ENCODE measurements around the gene ETV5. TPM values are rescaled to one million over a fixed set of nuclear protein-coding genes. Genes with fewer than 3 reads are reported as not detected.

ETV5 gene
- total and polyA plus RNA-seq, 5 experiments from 2014 or later: 0.08 to 0.36 (median 0.10) TPM; not detected in 2

- POLR2A ChIA-PET: no interaction called here
- ATAC-seq: no peak
- Mint-ChIP-seq H3K27me3 (peaks cover 5 to 11% (median 6%) of the 10 kb centered on the region in 5 donors), H3K4me3 (no peak overlapping the region), H3K27ac (no peak overlapping the region), H3K4me1 (peaks cover 0 to 9% (median 1%) of the 10 kb centered on the region in 4 donors), H3K36me3 (no peaks in the 10 kb centered on the region), H3K9me3 (no peaks in the 10 kb centered on the region)
- DNase-seq: no peak
These were observed 29.5 kb upstream of the ETV5 start for GRCh38 chr3:186138272-186138981.

- DNase-seq (no peak), ATAC-seq (no peak)
- no peak overlapping the region for H3K27ac Mint-ChIP-seq
- H3K4me1 Mint-ChIP-seq: peaks cover 0 to under 1% (median 0%) of the 10 kb centered on the region in 4 donors
- no peaks in the 10 kb centered on the region for H3K9me3 Mint-ChIP-seq
- H3K27me3 Mint-ChIP-seq: peaks cover 4 to 17% (median 5%) of the 10 kb centered on the region in 5 donors
- no peak overlapping the region for H3K4me3 Mint-ChIP-seq
- no peaks in the 10 kb centered on the region for H3K36me3 Mint-ChIP-seq
- POLR2A ChIA-PET: no interaction called here
These were observed 28.3 kb upstream of the ETV5 start for GRCh38 chr3:186137051-186137685.

- POLR2A ChIA-PET: no interaction called here
- Mint-ChIP-seq H3K4me1 (peaks cover 0 to 5% (median 0%) of the 10 kb centered on the region in 4 donors), H3K9me3 (no peaks in the 10 kb centered on the region), H3K4me3 (no peak overlapping the region), H3K27ac (peak overlapping the region in 1 of 10 donors; percentile 50), H3K27me3 (peaks cover 2 to 17% (median 2%) of the 10 kb centered on the region in 5 donors), H3K36me3 (no peaks in the 10 kb centered on the region)
- ATAC-seq: no peak
- DNase-seq: no peak
These were observed 25.1 kb upstream of the ETV5 start for GRCh38 chr3:186133980-186134379.

- ATAC-seq: no peak
- H3K9me3 Mint-ChIP-seq: no peaks in the 10 kb centered on the region
- POLR2A ChIA-PET: no interaction called here
- no peak overlapping the region for H3K27ac Mint-ChIP-seq
- no peaks in the 10 kb centered on the region for H3K36me3 Mint-ChIP-seq
- no peak overlapping the region for H3K4me3 Mint-ChIP-seq
- peaks cover 0 to 17% (median 7%) of the 10 kb centered on the region in 5 donors for H3K27me3 Mint-ChIP-seq
- DNase-seq: no peak
- peaks cover 0 to 5% (median 0%) of the 10 kb centered on the region in 4 donors for H3K4me1 Mint-ChIP-seq
These were observed 23.6 kb upstream of the ETV5 start for GRCh38 chr3:186132487-186132886.

GRCh38 chr3:186129206-186129605, 20.3 kb upstream of the ETV5 start:
- Mint-ChIP-seq H3K27me3 (peaks cover 1 to 17% (median 9%) of the 10 kb centered on the region in 5 donors), H3K4me1 (peaks cover 0 to 5% (median 0%) of the 10 kb centered on the region in 4 donors), H3K4me3 (no peak overlapping the region), H3K27ac (no peak overlapping the region), H3K36me3 (no peaks in the 10 kb centered on the region), H3K9me3 (no peaks in the 10 kb centered on the region)
- POLR2A ChIA-PET: no interaction called here
- ATAC-seq: no peak
- no peak for DNase-seq

GRCh38 chr3:186128158-186128557, 19.3 kb upstream of the ETV5 start:
- H3K27ac Mint-ChIP-seq: no peak overlapping the region
- ATAC-seq: no peak
- no peak overlapping the region for H3K4me3 Mint-ChIP-seq
- peaks cover 0 to 5% (median 0%) of the 10 kb centered on the region in 4 donors for H3K4me1 Mint-ChIP-seq
- DNase-seq: no peak
- no peaks in the 10 kb centered on the region for H3K36me3 Mint-ChIP-seq
- H3K9me3 Mint-ChIP-seq: no peaks in the 10 kb centered on the region
- POLR2A ChIA-PET: no interaction called here
- peaks cover 7 to 20% (median 11%) of the 10 kb centered on the region in 5 donors for H3K27me3 Mint-ChIP-seq

- DNase-seq (no peak), ATAC-seq (no peak)
- no peak overlapping the region for H3K4me3 Mint-ChIP-seq
- peaks cover 7 to 24% (median 16%) of the 10 kb centered on the region in 5 donors for H3K27me3 Mint-ChIP-seq
- POLR2A ChIA-PET: interaction anchor here (0.6 kb wide), 1 partner anchor 296 kb away, joined by 3 read pairs; no protein-coding TSS in a partner anchor
- no peak overlapping the region for H3K27ac Mint-ChIP-seq
- no peaks in the 10 kb centered on the region for H3K36me3 Mint-ChIP-seq
- H3K4me1 Mint-ChIP-seq: peaks cover 0 to 5% (median 0%) of the 10 kb centered on the region in 4 donors
- H3K9me3 Mint-ChIP-seq: no peaks in the 10 kb centered on the region
These were observed 18.6 kb upstream of the ETV5 start for GRCh38 chr3:186127463-186127862.

- no peak overlapping the region for H3K27ac Mint-ChIP-seq
- peaks cover 18 to 34% (median 26%) of the 10 kb centered on the region in 5 donors for H3K27me3 Mint-ChIP-seq
- no peaks in the 10 kb centered on the region for H3K9me3 Mint-ChIP-seq
- ATAC-seq: no peak
- H3K4me1 Mint-ChIP-seq: no peaks in the 10 kb centered on the region
- no peak for DNase-seq
- POLR2A ChIA-PET: no interaction called here
- H3K4me3 Mint-ChIP-seq: no peak overlapping the region
- no peaks in the 10 kb centered on the region for H3K36me3 Mint-ChIP-seq
These were observed 16.2 kb upstream of the ETV5 start for GRCh38 chr3:186125118-186125517.

- ATAC-seq (no peak), DNase-seq (no peak)
- Mint-ChIP-seq H3K27ac (no peak overlapping the region), H3K36me3 (no peaks in the 10 kb centered on the region), H3K4me3 (no peak overlapping the region), H3K4me1 (no peaks in the 10 kb centered on the region), H3K9me3 (no peaks in the 10 kb centered on the region), H3K27me3 (peaks cover 21 to 39% (median 32%) of the 10 kb centered on the region in 5 donors)
- POLR2A ChIA-PET: no interaction called here
These were observed 15.7 kb upstream of the ETV5 start for GRCh38 chr3:186124592-186124991.

GRCh38 chr3:186123012-186123411, 14.1 kb upstream of the ETV5 start:
- H3K4me3 Mint-ChIP-seq: no peak overlapping the region
- H3K27me3 Mint-ChIP-seq: peaks cover 22 to 55% (median 41%) of the 10 kb centered on the region in 5 donors
- no peaks in the 10 kb centered on the region for H3K9me3 Mint-ChIP-seq
- H3K36me3 Mint-ChIP-seq: no peaks in the 10 kb centered on the region
- DNase-seq (no peak), ATAC-seq (no peak)
- POLR2A ChIA-PET: no interaction called here
- no peaks in the 10 kb centered on the region for H3K4me1 Mint-ChIP-seq
- no peak overlapping the region for H3K27ac Mint-ChIP-seq

GRCh38 chr3:186121968-186122367, 13.1 kb upstream of the ETV5 start:
- POLR2A ChIA-PET: no interaction called here
- Mint-ChIP-seq H3K9me3 (no peaks in the 10 kb centered on the region), H3K27me3 (peaks cover 28 to 64% (median 47%) of the 10 kb centered on the region in 5 donors), H3K4me1 (no peaks in the 10 kb centered on the region), H3K36me3 (no peaks in the 10 kb centered on the region), H3K27ac (no peak overlapping the region), H3K4me3 (no peak overlapping the region)
- ATAC-seq (no peak), DNase-seq (no peak)

- Mint-ChIP-seq H3K4me3 (no peak overlapping the region), H3K4me1 (no peaks in the 10 kb centered on the region), H3K36me3 (no peaks in the 10 kb centered on the region), H3K9me3 (no peaks in the 10 kb centered on the region), H3K27me3 (peaks cover 32 to 71% (median 52%) of the 10 kb centered on the region in 5 donors), H3K27ac (no peak overlapping the region)
- POLR2A ChIA-PET: no interaction called here
- DNase-seq (no peak), ATAC-seq (no peak)
These were observed 12.4 kb upstream of the ETV5 start for GRCh38 chr3:186121278-186121677.

GRCh38 chr3:186119499-186119898, 10.6 kb upstream of the ETV5 start:
- no peak for DNase-seq
- H3K4me1 Mint-ChIP-seq: no peaks in the 10 kb centered on the region
- peaks cover 36 to 89% (median 64%) of the 10 kb centered on the region in 5 donors for H3K27me3 Mint-ChIP-seq
- no peak for ATAC-seq
- H3K27ac Mint-ChIP-seq: peak overlapping the region in 1 of 10 donors; percentile 25
- no peak overlapping the region for H3K4me3 Mint-ChIP-seq
- POLR2A ChIA-PET: no interaction called here
- no peaks in the 10 kb centered on the region for H3K36me3 Mint-ChIP-seq
- H3K9me3 Mint-ChIP-seq: no peaks in the 10 kb centered on the region

All from naive thymus-derived CD8-positive, alpha-beta T cell (primary cell).